GM18508 (cell line): Measurements from ENCODE around the gene TENT5C.

ENCODE experiments used
- ATAC-seq: cut with Tn5 transposase; IDR thresholded peaks from one replicate; pipeline ENCODE4 v1.9.1; 2021; ENCODE audit warnings: moderate number of reproducible peaks; ENCODE audit not compliant: insufficient read depth, unreplicated experiment

Gene TENT5C

GRCh38 chr1:117671781-117672501 is 66.1 kb downstream of the TENT5C start:
- ATAC-seq = no peak

- ATAC-seq = no peak
These were observed 66.9 kb downstream of the TENT5C start for GRCh38 chr1:117672756-117673155.

GRCh38 chr1:117673405-117673804 is 67.6 kb downstream of the TENT5C start:
- no peak for ATAC-seq

- no peak for ATAC-seq
These were observed 68.9 kb downstream of the TENT5C start for GRCh38 chr1:117674521-117675400.

GRCh38 chr1:117675907-117676430 is 70.1 kb downstream of the TENT5C start:
- no peak for ATAC-seq

- no peak for ATAC-seq
These were observed 70.8 kb downstream of the TENT5C start for GRCh38 chr1:117676615-117677130.
